Endothelial cell of hepatic sinusoid (primary cell): ENCODE measurements around the gene NDUFB10.

Experiments used
- in situ Hi-C: cut with HindIII; loops from 2 replicates; pipeline ENCODE4 v1.10.0; 2017; ENCODE audit warnings: low sequenced_read_pairs

NDUFB10 gene

GRCh38 chr16:1982991-1983543 is 23.7 kb downstream of the NDUFB10 start:
- in situ Hi-C loops = no loop called here

- in situ Hi-C loops = no loop called here
Observed at GRCh38 chr16:1983544-1984346, 24.4 kb downstream of the NDUFB10 start, which contains the start of gene GFER. Gene GFER, plus strand, starts transcription at chr16:1984193. Its CDS starts 26 bp downstream, at chr16:1984219.

- in situ Hi-C loops = no loop called here
Observed at GRCh38 chr16:1984347-1985225, 25.2 kb downstream of the NDUFB10 start.

GRCh38 chr16:1985466-1986150 is 26.3 kb downstream of the NDUFB10 start:
- in situ Hi-C loops = no loop called here

- in situ Hi-C loops = no loop called here
Observed at GRCh38 chr16:1987198-1987597, 27.9 kb downstream of the NDUFB10 start.

GRCh38 chr16:1989209-1990100 is 30.1 kb downstream of the NDUFB10 start, which contains the start of gene SYNGR3:
Gene SYNGR3, plus strand, starts transcription at chr16:1989970. Its CDS starts 133 bp downstream, at chr16:1990103.
- in situ Hi-C loops = no loop called here

GRCh38 chr16:1990101-1990350 is 30.7 kb downstream of the NDUFB10 start:
- in situ Hi-C loops = no loop called here

GRCh38 chr16:1990351-1991134 is 31.2 kb downstream of the NDUFB10 start:
- in situ Hi-C loops = no loop called here

- in situ Hi-C loops = no loop called here
Observed at GRCh38 chr16:1991135-1991551, 31.8 kb downstream of the NDUFB10 start.

GRCh38 chr16:1991588-1991947 is 32.2 kb downstream of the NDUFB10 start:
- in situ Hi-C loops = no loop called here

GRCh38 chr16:1991948-1992703 is 32.8 kb downstream of the NDUFB10 start:
- in situ Hi-C loops = no loop called here

GRCh38 chr16:1992704-1993317 is 33.5 kb downstream of the NDUFB10 start:
- in situ Hi-C loops = no loop called here

- in situ Hi-C loops = no loop called here
Observed at GRCh38 chr16:1993731-1994131, 34.4 kb downstream of the NDUFB10 start.

- in situ Hi-C loops = no loop called here
Observed at GRCh38 chr16:1997494-1998359, 38.4 kb downstream of the NDUFB10 start.

GRCh38 chr16:1998360-1998835 is 39.1 kb downstream of the NDUFB10 start:
- in situ Hi-C loops = no loop called here

- in situ Hi-C loops = no loop called here
Observed at GRCh38 chr16:1998852-1999801, 39.8 kb downstream of the NDUFB10 start.
